ENCODE measurements around the gene TUT4. TPM values are rescaled to one million over a fixed set of nuclear protein-coding genes. Genes with fewer than 3 reads are reported as not detected.

Gene TUT4
- total RNA-seq, 1 donor from 2014 or later = 40.9 TPM

GRCh38 chr1:52427152-52427551 is 125.7 kb downstream of the TUT4 start:
- Mint-ChIP-seq H3K9me3 (ENCODE audit: low read depth) (no peaks in the 10 kb centered on the region), H3K27me3 (ENCODE audit: low read depth) (no peaks in the 10 kb centered on the region), H3K4me1 (ENCODE audit: low read depth) (peaks cover 29% of the 10 kb centered on the region), H3K4me3 (ENCODE audit: unreplicated experiment) (no peak overlapping the region), H3K36me3 (ENCODE audit: low read depth) (peaks cover 24% of the 10 kb centered on the region), H3K27ac (ENCODE audit: unreplicated experiment) (peak overlapping the region; percentile 13)
- no peak for DNase-seq (ENCODE audit: low spot score)
- TF ChIP-seq, protein P1, sequence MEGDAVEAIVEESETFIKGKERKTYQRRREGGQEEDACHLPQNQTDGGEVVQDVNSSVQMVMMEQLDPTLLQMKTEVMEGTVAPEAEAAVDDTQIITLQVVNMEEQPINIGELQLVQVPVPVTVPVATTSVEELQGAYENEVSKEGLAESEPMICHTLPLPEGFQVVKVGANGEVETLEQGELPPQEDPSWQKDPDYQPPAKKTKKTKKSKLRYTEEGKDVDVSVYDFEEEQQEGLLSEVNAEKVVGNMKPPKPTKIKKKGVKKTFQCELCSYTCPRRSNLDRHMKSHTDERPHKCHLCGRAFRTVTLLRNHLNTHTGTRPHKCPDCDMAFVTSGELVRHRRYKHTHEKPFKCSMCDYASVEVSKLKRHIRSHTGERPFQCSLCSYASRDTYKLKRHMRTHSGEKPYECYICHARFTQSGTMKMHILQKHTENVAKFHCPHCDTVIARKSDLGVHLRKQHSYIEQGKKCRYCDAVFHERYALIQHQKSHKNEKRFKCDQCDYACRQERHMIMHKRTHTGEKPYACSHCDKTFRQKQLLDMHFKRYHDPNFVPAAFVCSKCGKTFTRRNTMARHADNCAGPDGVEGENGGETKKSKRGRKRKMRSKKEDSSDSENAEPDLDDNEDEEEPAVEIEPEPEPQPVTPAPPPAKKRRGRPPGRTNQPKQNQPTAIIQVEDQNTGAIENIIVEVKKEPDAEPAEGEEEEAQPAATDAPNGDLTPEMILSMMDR (IDR thresholded peaks at IDR 0.05) = no peak

- Mint-ChIP-seq H3K36me3 (ENCODE audit: low read depth) (peaks cover 24% of the 10 kb centered on the region), H3K9me3 (ENCODE audit: low read depth) (no peaks in the 10 kb centered on the region), H3K27me3 (ENCODE audit: low read depth) (no peaks in the 10 kb centered on the region), H3K27ac (ENCODE audit: unreplicated experiment) (peak overlapping the region; percentile 42), H3K4me3 (ENCODE audit: unreplicated experiment) (no peak overlapping the region), H3K4me1 (ENCODE audit: low read depth) (peaks cover 29% of the 10 kb centered on the region)
- no peak for DNase-seq (ENCODE audit: low spot score)
- TF ChIP-seq, protein P1 (IDR thresholded peaks at IDR 0.05) = no peak
Observed at GRCh38 chr1:52426371-52426770, 126.5 kb downstream of the TUT4 start.

- H3K4me3 Mint-ChIP-seq (ENCODE audit: unreplicated experiment) = no peak overlapping the region
- no peak overlapping the region for H3K27ac Mint-ChIP-seq (ENCODE audit: unreplicated experiment)
- no peak for DNase-seq (ENCODE audit: low spot score)
- TF ChIP-seq, protein P1 (IDR thresholded peaks at IDR 0.05) = no peak
- no peaks in the 10 kb centered on the region for H3K9me3 Mint-ChIP-seq (ENCODE audit: low read depth)
- H3K36me3 Mint-ChIP-seq (ENCODE audit: low read depth) = peaks cover 16% of the 10 kb centered on the region
- peaks cover 29% of the 10 kb centered on the region for H3K4me1 Mint-ChIP-seq (ENCODE audit: low read depth)
- no peaks in the 10 kb centered on the region for H3K27me3 Mint-ChIP-seq (ENCODE audit: low read depth)
Observed at GRCh38 chr1:52424813-52425212, 128.1 kb downstream of the TUT4 start.

DNA sequence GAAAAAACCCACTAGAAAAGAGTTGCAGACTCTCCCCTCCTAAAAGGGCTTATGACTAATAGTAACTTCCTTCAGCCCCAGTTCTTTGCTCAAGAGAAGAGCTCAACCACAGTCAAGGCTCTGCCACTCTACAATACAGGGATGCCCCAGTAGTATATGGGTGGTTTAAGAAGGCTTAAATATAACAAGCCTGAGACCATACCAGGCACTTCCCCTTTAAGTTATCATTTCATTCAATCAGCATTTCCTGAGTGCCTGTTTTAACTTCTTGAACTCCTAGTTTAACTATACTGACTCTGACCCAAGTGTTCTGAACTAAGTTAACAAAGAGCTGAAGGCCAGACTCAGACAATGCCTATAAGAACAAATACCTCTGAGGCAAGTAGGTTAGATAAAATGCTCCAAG is 128.7 kb downstream of the TUT4 start:
- no peaks in the 10 kb centered on the region for H3K27me3 Mint-ChIP-seq (ENCODE audit: low read depth)
- peaks cover 29% of the 10 kb centered on the region for H3K4me1 Mint-ChIP-seq (ENCODE audit: low read depth)
- peaks cover 18% of the 10 kb centered on the region for H3K36me3 Mint-ChIP-seq (ENCODE audit: low read depth)
- H3K4me3 Mint-ChIP-seq (ENCODE audit: unreplicated experiment) = no peak overlapping the region
- no peak overlapping the region for H3K27ac Mint-ChIP-seq (ENCODE audit: unreplicated experiment)
- TF ChIP-seq, protein P1 (IDR thresholded peaks at IDR 0.05) = no peak
- no peaks in the 10 kb centered on the region for H3K9me3 Mint-ChIP-seq (ENCODE audit: low read depth)
- DNase-seq (ENCODE audit: low spot score) = no peak

DNA sequence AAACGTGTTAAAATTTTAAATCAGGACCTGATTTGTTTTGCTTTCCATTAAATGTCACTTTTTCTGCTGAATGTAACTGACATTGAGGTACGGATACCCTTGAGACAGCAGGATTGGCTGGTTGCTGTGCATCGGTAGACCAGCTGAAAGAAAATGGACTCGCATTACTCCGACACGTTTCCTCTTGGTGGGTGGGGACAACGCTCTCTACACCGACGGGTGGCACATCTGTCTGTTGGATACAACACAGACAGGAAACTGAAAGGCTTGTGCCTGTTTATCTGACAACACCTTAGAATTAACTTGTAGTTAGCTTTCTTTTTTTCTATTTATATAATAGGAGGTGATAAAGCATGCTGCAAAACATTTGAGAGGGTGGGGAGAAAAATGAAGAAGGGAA is 129.1 kb downstream of the TUT4 start:
- Mint-ChIP-seq H3K4me3 (ENCODE audit: unreplicated experiment) (no peak overlapping the region), H3K4me1 (ENCODE audit: low read depth) (peaks cover 29% of the 10 kb centered on the region), H3K27ac (ENCODE audit: unreplicated experiment) (no peak overlapping the region), H3K9me3 (ENCODE audit: low read depth) (no peaks in the 10 kb centered on the region), H3K36me3 (ENCODE audit: low read depth) (peaks cover 18% of the 10 kb centered on the region), H3K27me3 (ENCODE audit: low read depth) (no peaks in the 10 kb centered on the region)
- TF ChIP-seq, protein P1 (IDR thresholded peaks at IDR 0.05) = no peak
- no peak for DNase-seq (ENCODE audit: low spot score)
